ENCODE data around the gene SRSF5. TPM values are rescaled to one million over a fixed set of nuclear protein-coding genes. Genes with fewer than 3 reads are reported as not detected.

The SRSF5 gene
- total RNA-seq, 2 donors from 2014 or later, result 212 to 251 TPM

Other genes starting within 250 kb of the SRSF5 start
- gene CCDC177, start 192.3 kb upstream of the SRSF5 start, total RNA-seq, result not detected
- 10 to 100 TPM; 35.1 to 43.8 TPM for gene SUSD6, start 155.5 kb upstream of the SRSF5 start, total RNA-seq
- gene SLC10A1, start 30.1 kb downstream of the SRSF5 start, total RNA-seq, result not detected
- 10 to 100 TPM in 1 of 2 donors, 1 to 10 TPM in 1; 7.1 to 28.9 TPM for gene SMOC1, start 112.3 kb downstream of the SRSF5 start, total RNA-seq

Data from posterior vena cava (tissue), 2 donors.